Measurements from ENCODE around the gene ADAM19.

DNA sequence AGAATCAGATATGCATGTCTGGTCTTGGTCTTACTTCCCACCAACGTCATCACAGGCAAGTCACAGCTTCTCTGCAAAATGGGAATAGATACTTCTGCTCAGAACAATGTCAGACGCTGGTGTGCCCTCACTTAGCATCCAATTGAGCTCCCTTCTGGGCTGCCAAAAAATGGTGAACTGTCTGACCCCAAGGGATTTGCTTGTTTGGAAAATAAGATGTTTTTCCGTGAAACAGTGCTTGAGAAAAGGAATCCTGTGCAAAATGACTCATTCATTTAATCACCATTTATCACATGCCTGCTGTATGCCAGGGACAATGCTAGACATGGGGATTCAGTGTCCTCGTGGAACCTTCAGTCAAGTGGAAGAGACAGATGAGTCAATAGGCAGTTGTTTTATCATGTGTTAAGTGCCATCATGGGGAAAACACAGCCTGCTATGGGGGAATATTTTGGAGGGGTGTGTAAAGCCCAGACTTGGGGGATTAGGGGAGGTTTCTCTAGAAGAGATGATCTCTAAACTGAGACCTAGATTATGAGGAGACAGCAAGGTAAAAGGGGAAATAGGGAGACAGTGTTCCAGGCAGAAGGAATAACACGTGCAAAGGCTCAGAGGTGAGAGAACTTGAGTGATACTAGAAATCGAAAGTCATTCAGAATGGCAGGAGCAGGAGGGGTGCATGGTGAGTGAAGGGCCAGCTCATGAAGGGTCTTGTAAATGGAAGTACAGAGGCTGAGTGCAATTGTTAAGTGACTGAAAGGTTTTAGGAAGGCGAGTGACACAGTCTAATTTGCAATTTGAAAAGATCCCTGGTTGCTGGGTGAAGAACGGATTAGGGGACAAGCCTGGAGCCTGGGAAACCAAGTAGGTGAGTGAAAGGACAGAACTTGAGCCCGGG is 111.7 kb downstream of the ADAM19 start:
- TF ChIP-seq, protein P1, sequence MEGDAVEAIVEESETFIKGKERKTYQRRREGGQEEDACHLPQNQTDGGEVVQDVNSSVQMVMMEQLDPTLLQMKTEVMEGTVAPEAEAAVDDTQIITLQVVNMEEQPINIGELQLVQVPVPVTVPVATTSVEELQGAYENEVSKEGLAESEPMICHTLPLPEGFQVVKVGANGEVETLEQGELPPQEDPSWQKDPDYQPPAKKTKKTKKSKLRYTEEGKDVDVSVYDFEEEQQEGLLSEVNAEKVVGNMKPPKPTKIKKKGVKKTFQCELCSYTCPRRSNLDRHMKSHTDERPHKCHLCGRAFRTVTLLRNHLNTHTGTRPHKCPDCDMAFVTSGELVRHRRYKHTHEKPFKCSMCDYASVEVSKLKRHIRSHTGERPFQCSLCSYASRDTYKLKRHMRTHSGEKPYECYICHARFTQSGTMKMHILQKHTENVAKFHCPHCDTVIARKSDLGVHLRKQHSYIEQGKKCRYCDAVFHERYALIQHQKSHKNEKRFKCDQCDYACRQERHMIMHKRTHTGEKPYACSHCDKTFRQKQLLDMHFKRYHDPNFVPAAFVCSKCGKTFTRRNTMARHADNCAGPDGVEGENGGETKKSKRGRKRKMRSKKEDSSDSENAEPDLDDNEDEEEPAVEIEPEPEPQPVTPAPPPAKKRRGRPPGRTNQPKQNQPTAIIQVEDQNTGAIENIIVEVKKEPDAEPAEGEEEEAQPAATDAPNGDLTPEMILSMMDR (IDR thresholded peaks at IDR 0.05), result no peak
- no peak for TF ChIP-seq POLR2A (IDR thresholded peaks at IDR 0.05)

All from body of pancreas (tissue), 4 donors.